LNCAP (cell line): ENCODE measurements around the gene RHBDF2.

Experiments
- TF ChIP-seq, protein P1 (sequence below): fragments of 450-650 bp; IDR thresholded peaks from 2 replicates; pipeline ENCODE4 v1.5.1; 2017; ENCODE audit warnings: mild to moderate bottlenecking

RHBDF2 gene

DNA sequence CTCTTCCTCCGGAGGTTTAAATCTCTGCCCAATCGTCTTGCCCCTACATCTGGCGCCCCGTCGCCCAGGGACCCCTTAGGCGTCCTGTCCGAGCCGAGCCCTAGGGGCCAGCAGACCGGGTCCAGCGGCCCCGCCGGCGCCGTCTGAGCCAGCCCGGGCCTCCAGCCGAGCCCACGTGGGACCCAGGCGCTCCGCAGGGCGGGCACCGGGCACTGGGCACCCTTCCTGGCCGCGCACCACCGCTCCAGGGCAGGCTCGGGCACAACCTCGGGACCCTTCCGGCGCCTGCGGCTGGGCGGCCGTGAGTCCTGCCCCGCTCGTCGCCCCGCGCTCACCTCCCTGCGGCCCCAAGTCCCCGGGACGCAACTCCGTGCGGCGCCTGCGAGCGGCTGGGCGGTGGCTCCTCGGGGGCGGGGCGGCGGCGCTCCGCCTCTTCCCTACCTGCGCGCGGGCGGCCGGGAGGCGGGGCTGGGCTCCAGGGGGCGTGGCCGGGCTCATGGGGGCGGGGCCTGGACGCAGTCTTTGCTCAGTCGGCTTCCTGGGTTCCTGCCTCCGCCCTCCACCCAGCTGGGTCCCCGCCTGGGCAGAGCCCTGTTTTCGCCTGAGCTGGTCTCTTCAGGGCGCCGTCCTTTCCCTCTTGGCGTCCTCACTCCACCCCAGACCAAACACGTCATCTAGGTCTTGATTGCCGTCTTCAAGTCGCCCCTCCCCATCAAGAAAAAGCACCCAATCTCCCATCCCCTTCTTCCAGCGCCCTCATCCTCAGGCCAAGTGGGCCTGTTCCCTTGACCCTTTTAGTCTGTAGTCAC lies at the start of gene RHBDF2:
Gene RHBDF2 (minus strand): TSS at position 406 of the 809 bp plus-strand sequence. CDS start 19,899 bp downstream, outside the sequence.
- TF ChIP-seq, protein P1, sequence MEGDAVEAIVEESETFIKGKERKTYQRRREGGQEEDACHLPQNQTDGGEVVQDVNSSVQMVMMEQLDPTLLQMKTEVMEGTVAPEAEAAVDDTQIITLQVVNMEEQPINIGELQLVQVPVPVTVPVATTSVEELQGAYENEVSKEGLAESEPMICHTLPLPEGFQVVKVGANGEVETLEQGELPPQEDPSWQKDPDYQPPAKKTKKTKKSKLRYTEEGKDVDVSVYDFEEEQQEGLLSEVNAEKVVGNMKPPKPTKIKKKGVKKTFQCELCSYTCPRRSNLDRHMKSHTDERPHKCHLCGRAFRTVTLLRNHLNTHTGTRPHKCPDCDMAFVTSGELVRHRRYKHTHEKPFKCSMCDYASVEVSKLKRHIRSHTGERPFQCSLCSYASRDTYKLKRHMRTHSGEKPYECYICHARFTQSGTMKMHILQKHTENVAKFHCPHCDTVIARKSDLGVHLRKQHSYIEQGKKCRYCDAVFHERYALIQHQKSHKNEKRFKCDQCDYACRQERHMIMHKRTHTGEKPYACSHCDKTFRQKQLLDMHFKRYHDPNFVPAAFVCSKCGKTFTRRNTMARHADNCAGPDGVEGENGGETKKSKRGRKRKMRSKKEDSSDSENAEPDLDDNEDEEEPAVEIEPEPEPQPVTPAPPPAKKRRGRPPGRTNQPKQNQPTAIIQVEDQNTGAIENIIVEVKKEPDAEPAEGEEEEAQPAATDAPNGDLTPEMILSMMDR, result no peak

DNA sequence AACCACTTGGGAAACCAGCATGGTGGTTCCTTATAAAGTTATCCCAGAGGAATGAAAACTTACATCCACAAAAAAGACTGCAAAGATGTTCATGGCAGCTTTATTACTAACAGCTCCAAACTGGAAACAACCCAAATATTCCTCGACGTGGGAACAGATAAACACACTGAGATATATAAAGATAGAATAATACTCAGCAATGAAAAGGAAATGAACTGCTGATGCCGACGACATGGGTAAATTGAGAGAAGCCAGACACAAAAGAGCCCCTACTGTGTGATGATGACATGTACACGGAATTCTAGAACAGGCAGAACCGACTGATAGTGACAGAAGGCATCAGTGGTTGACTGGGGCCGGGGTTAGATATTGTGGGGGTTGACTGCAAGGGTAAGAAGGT lies 48.3 kb upstream of the RHBDF2 start:
- TF ChIP-seq, protein P1, result no peak

DNA sequence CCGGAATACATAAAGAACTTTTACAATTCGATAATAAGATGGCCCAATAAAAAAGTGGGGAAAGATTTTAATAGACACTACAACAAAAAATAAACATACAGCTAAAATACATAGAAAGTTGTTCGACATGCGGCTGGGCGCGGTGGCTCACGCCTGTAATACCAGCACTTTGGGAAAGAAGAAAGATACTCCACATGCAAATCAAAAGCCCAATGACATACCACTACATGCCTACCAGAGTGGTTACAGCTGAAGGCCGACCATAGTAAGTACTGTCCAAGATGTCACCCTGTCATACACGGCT lies 47.9 kb upstream of the RHBDF2 start:
- TF ChIP-seq, protein P1, result no peak

DNA sequence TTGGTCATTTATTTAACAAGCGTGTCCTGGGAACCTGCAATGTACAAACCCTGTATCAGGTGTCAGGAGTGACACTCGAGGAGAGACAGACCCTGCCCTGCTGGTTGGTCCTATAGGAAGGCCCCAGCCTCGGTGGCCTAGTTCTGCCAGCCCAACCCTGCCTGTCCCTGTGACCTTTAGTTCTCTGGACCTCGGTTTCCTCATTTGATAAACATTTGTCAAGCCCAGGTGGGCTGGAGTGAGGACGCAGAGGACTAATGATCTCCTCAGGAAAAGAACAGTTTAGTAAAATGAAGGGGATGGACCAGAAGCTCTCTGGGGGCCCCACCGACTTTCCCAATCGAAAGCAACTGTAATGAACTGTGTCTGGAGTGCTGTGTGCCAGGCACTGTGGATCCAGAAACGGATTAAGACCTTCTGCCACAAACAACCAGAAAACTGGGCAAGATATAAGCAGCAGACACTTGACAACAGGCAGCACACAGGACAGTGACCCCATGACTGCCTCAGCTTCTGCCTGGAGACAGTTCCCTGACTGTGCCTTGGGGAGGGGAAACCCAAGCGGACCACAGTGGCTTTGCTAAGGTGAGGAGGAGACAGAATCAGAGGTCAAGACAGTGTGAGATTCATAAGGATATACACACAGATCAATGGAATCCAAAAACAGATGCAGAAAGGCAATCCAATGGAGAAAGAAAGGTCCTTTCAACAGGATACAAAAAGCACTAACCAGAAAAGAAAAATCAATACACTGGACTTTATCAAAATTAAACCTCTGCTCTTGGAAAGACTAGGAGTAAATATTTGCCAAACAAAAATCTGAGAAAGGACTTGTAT lies 47.4 kb upstream of the RHBDF2 start:
- TF ChIP-seq, protein P1, result no peak

DNA sequence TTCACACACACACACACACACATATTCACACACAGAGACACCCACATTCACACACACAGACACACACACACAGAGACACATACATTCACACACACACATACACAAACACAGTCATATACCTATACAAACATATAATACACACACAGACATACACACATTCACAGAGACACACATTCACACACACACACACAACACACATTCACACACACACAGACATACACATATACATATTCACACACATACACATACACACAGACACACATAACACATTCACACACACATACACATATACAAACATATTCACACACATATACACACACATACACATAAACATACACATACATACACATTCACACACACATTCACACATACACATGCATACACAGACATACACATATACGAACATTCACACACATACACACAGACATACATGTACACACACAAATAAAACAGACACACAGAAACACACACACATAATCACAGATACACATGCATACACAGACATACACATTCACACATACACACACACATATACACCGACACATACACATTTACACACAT lies 46.5 kb upstream of the RHBDF2 start:
- TF ChIP-seq, protein P1, result peak; percentile 16; the same call in 1 of the 2 replicates

DNA sequence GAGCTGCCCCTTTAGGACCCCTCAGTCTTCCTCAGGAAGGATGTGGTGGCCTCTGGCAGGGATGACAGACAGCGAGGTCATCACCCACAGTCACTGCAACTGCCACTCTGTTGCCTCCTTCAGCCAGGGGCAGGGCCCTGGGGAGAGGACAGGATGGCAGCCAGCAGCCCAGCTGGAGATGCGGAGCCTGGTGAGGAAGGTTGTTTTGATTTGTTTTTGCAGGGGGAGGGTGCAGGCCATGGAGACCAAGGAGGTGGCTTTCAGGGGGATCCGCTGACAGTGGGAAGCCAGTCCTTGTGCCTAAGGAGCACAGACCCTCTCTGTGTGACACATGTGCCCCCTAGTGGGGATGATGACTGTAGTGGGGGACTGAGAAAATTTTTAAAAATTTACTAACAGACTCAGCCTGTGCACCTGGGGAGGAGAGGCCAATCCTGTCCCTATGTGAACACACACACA lies 46.0 kb upstream of the RHBDF2 start:
- TF ChIP-seq, protein P1, result peak; percentile 69

DNA sequence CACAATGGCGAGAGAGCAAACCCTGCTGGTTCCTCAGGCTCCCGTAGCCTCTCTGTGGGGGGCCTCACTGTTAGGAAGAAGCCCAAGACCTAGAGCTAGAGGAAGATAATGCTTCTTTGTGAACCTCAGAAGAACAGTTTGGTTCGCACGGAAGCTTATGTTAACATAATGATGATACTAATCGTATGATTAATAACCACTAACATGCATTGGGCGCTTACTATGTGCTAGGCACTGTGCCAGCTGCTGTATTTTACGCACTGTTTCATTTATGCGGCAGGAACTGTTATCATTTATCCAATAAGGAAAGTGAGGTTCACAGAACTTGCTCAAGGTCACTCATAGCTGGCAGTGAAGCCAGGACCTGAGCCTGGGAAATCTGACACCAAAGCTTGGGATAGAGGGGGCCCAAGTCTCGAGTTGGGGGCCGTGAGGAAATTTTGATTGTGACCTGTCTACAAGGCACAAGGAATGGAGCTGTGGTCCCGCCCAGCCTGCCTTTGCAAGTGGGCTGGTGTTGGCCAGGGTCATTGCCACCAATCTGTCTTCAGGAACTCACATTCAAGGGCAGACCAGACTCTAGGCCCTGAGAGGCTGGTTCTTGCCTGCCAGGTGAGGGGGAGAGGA lies 45.4 kb upstream of the RHBDF2 start:
- TF ChIP-seq, protein P1, result no peak
